ENCODE data around the gene SMARCC2. TPM values are rescaled to one million over a fixed set of nuclear protein-coding genes. Genes with fewer than 3 reads are reported as not detected.

Gene SMARCC2
- total and polyA plus RNA-seq, 2 of the 13 experiments (the other 11 are each of a cell fraction or from before 2014, with no cell fraction given): 21.3 to 24.1 TPM

- TF ChIP-seq ZBTB39 (CRISPR knock-in tag; IDR thresholded peaks at IDR 0.05): no peak
- TF ChIP-seq HOXA5 (CRISPR knock-in tag; IDR thresholded peaks at IDR 0.05): no peak; the same call in 1 of the 2 replicates
- TF ChIP-seq ZNF484 (CRISPR knock-in tag; IDR thresholded peaks at IDR 0.05; ENCODE audit: borderline replicate concordance, low read depth): peak; percentile 20; the same call in 1 of the 2 replicates
- TF ChIP-seq ZNF784 (CRISPR knock-in tag; IDR thresholded peaks at IDR 0.05; ENCODE audit: borderline replicate concordance): no peak
- no peak for TF ChIP-seq ZBTB34 (CRISPR knock-in tag; IDR thresholded peaks at IDR 0.05)
- TF ChIP-seq ZNF549 (CRISPR knock-in tag; IDR thresholded peaks at IDR 0.05): no peak
- peak; percentile 74; the same call in 1 of the 2 replicates for TF ChIP-seq ZNF761 (CRISPR knock-in tag; conservative IDR thresholded peaks at IDR 0.05)
- peak; percentile 38; the same call in 1 of the 2 replicates for TF ChIP-seq ZBTB1 (CRISPR knock-in tag; IDR thresholded peaks at IDR 0.05; ENCODE audit: borderline replicate concordance)
- 0 out of 2 replicates have a peak, but pooled peaks have one; percentile 18 for TF ChIP-seq ZNF263 (CRISPR knock-in tag; IDR thresholded peaks at IDR 0.05)
- TF ChIP-seq HOXA7 (CRISPR knock-in tag; IDR thresholded peaks at IDR 0.05): no peak
- 0 out of 2 replicates have a peak, but pooled peaks have one; percentile 59 for TF ChIP-seq ZNF747 (CRISPR knock-in tag; IDR thresholded peaks at IDR 0.05; ENCODE audit: borderline replicate concordance)
- TF ChIP-seq MED8 (CRISPR knock-in tag; IDR thresholded peaks at IDR 0.05; ENCODE audit: insufficient replicate concordance): peak; percentile 80
- no peak for TF ChIP-seq SRSF1 (optimal IDR thresholded peaks at IDR 0.05; ENCODE audit: low read depth, low read length)
- TF ChIP-seq GATAD2A (CRISPR knock-in tag; IDR thresholded peaks at IDR 0.05): peak; percentile 38; the same call in 1 of the 2 replicates
- peak; percentile 53; the same call in 1 of the 2 replicates for TF ChIP-seq ARNTL (CRISPR knock-in tag; IDR thresholded peaks at IDR 0.05)
- TF ChIP-seq NRL (CRISPR knock-in tag; IDR thresholded peaks at IDR 0.05; ENCODE audit: borderline replicate concordance): peak; percentile 32; the same call in 1 of the 2 replicates
- TF ChIP-seq ZNF362 (CRISPR knock-in tag; IDR thresholded peaks at IDR 0.05; ENCODE audit: borderline replicate concordance): peak; percentile 78; the same call in 1 of the 2 replicates
- TF ChIP-seq ZBTB2 (CRISPR knock-in tag; IDR thresholded peaks at IDR 0.05; ENCODE audit: low read depth): no peak
- peak; percentile 88 for TF ChIP-seq YY1 (IDR thresholded peaks at IDR 0.05; ENCODE audit: insufficient read depth, insufficient replicate concordance, low read depth, low read length)
- TF ChIP-seq ZNF607 (CRISPR knock-in tag; IDR thresholded peaks at IDR 0.05; ENCODE audit: borderline replicate concordance): no peak; the same call in 1 of the 2 replicates
- TF ChIP-seq TEAD2 (CRISPR knock-in tag; IDR thresholded peaks at IDR 0.05): no peak
- no peak for TF ChIP-seq ZNF713 (CRISPR knock-in tag; IDR thresholded peaks at IDR 0.05)
Observed at GRCh38 chr12:56116267-56117081, 72.8 kb downstream of the SMARCC2 start, which contains the start of gene RPL41 (continued).
